GM23248 (cell line): ENCODE measurements around the gene ZFP64.

Experiments used
- EZH2 ChIP-seq: fragments of 200-600 bp; sonication (generic); IDR thresholded peaks from 2 replicates; pipeline ENCODE4 v1.6.1; 2018; ENCODE audit warnings: antibody characterized with exemption, mild to moderate bottlenecking; ENCODE audit not compliant: insufficient read depth, poor library complexity, severe bottlenecking
- EZH2phosphoT487 ChIP-seq: fragments of 200-600 bp; sonication (generic); IDR thresholded peaks from 2 replicates; pipeline ENCODE4 v1.6.1; 2018; ENCODE audit warnings: antibody characterized with exemption, moderate library complexity, mild to moderate bottlenecking, low read depth; ENCODE audit not compliant: insufficient read depth

DNA sequence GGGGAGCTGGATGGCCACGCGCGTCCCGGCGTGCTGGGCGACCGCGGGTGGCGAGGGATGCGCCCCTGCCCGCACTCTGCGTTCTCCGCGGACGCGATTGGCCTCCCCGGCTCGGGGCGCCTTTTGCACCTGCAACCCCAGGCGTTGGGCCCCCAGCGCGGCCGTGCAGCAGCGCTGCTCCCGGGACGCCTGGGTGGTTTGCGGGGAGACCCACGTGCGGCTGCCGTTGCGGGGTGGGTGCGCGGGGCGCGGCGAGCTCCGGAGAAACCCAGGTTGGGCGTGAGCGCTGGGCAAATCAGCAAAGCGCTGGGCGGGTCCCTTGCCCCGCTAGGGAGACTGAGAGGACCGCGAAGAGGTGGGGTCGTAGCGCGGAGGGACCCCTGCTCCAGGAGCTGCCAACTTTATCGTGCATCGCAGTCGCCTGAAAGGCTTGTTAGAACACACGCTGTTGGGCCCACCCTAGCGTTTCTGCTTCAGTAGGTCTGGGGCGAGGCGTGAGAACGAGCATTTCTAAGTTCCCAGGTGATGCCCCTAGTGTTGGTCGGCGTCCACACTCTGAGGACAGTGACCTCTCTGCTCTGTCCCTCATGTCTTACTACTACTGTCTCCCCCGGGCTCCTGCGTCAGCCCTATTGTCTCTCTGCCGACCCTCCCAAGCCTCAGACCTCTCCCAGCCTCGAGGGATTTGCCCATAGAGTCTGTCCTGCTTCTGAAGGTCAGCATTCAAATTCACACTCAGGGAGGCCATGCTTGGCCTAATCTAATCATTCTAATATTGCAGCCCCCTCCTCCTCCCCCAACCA, 538 bp upstream of the ZFP64 start:
- TF ChIP-seq EZH2 (no peak), EZH2phosphoT487 (no peak)
